Upper lobe of left lung (tissue), 6 donors: Measurements from ENCODE around the gene CACNG5. TPM values are rescaled to one million over a fixed set of nuclear protein-coding genes. Genes with fewer than 3 reads are reported as not detected.

Experiments
- ATAC-seq, 2 donors: fragments of 200-7000 bp; cut with Tn5 transposase; one replicate each; pipeline ENCODE4 v1.9.1; 2022; ENCODE audit warnings: mild to moderate bottlenecking in 2 of 2, moderate library complexity in 2 of 2; ENCODE audit not compliant: low FRiP score in 2 of 2
- DNase-seq, 2 donors: peaks; one replicate each; pipeline ENCODE4 v3.0.0-alpha.2; 2019 to 2020
- H3K27ac ChIP-seq, 4 donors: fragments of 200-600 bp; sonication (generic); one replicate each; pipeline ENCODE4 v1.5.1; 2016 to 2019
- H3K27me3 ChIP-seq, 4 donors: fragments of 200-600 bp; sonication (generic); one replicate each; pipeline ENCODE4 v1.5.1; 2017 to 2019
- H3K36me3 ChIP-seq, 4 donors: fragments of 200-600 bp; sonication (generic); one replicate each; pipeline ENCODE4 v1.5.1; 2016 to 2019
- H3K4me1 ChIP-seq, 4 donors: fragments of 200-600 bp; sonication (generic); one replicate each; pipeline ENCODE4 v1.5.1; 2018 to 2019
- H3K4me3 ChIP-seq, 4 donors: fragments of 200-600 bp; sonication (generic); one replicate each; pipeline ENCODE4 v1.5.1; 2017 to 2019; ENCODE audit warnings: mild to moderate bottlenecking in 2 of 4, moderate library complexity in 1 of 4
- H3K9me3 ChIP-seq, 4 donors: fragments of 200-600 bp; sonication (generic); one replicate each; pipeline ENCODE4 v1.5.1; 2018 to 2019
- CTCF ChIP-seq, 6 experiments: fragments of 450-650 bp in 4 of 6; fragments of 200-600 bp in 2 of 6; sonication (generic) in 2 of 6; IDR thresholded peaks; one replicate each; pipeline ENCODE4 v1.5.1; 2016 to 2019; ENCODE audit warnings: antibody characterized with exemption in 6 of 6
- EP300 ChIP-seq, 4 donors: sonication (generic); formaldehyde crosslinking; IDR thresholded peaks; one replicate each; pipeline ENCODE4 v1.5.1; 2017; ENCODE audit warnings: antibody characterized with exemption in 4 of 4, control low read depth in 2 of 4
- POLR2A ChIP-seq, 4 donors: fragments of 450-650 bp; IDR thresholded peaks; one replicate each; pipeline ENCODE4 v1.5.1; 2016 to 2017; ENCODE audit warnings: antibody characterized with exemption in 4 of 4, mild to moderate bottlenecking in 2 of 4
- POLR2AphosphoS5 ChIP-seq, 2 donors: sonication (generic); formaldehyde crosslinking; IDR thresholded peaks; one replicate each; pipeline ENCODE4 v1.5.1; 2017; ENCODE audit warnings: antibody characterized with exemption in 2 of 2
- WGBS, 2 donors: methylation state at CpG; one replicate each; pipeline ENCODE4 v1.1.5; 2017 to 2018; 5-methylcytosine and 5-hydroxymethylcytosine counted together
- total RNA-seq, 6 donors: library from RNA; depleted of rRNA in 4 of 6; stranded (reverse); fragments of >200 nt in 4 of 6; gene quantifications; one replicate each; pipeline versions ENCODE4 v1.1.0 to v1.2.1, GENCODE V29; 2016 to 2021
- donor health status: DM: no; HTN: no; CAD: no; lungs with moderate emphysema.
- donor health status: DM: no; HTN: yes; CAD: no; lungs with severe emphysema.

CACNG5 gene
- total RNA-seq, 6 donors from 2014 or later = not detected

- no peaks in the 10 kb centered on the region for H3K9me3 ChIP-seq
- no peaks in the 10 kb centered on the region for H3K4me1 ChIP-seq
- ATAC-seq (no peak), DNase-seq (no peak)
- no peak overlapping the region for H3K27ac ChIP-seq
- H3K27me3 ChIP-seq = no peaks in the 10 kb centered on the region
- no peaks in the 10 kb centered on the region for H3K36me3 ChIP-seq
- H3K4me3 ChIP-seq = no peak overlapping the region
- TF ChIP-seq EP300 (IDR thresholded peaks at IDR 0.05) (no peak), CTCF (IDR thresholded peaks at IDR 0.05) (no peak), POLR2AphosphoS5 (IDR thresholded peaks at IDR 0.05) (no peak), POLR2A (IDR thresholded peaks at IDR 0.05) (no peak)
- 90 to 91% methylated on average over 12 of the region's 12 CpGs for WGBS, 2 donors
Observed at GRCh38 chr17:66810951-66811682, 23.8 kb upstream of the CACNG5 start.

- no peak overlapping the region for H3K4me3 ChIP-seq
- H3K4me1 ChIP-seq = no peaks in the 10 kb centered on the region
- H3K27ac ChIP-seq = no peak overlapping the region
- H3K36me3 ChIP-seq = no peaks in the 10 kb centered on the region
- H3K27me3 ChIP-seq = no peaks in the 10 kb centered on the region
- TF ChIP-seq POLR2A (IDR thresholded peaks at IDR 0.05) = no peak
- no peak for TF ChIP-seq POLR2AphosphoS5 (IDR thresholded peaks at IDR 0.05)
- TF ChIP-seq EP300 (IDR thresholded peaks at IDR 0.05) = no peak
- TF ChIP-seq CTCF (IDR thresholded peaks at IDR 0.05) = no peak
- ATAC-seq (no peak), DNase-seq (no peak)
- no peaks in the 10 kb centered on the region for H3K9me3 ChIP-seq
- WGBS, 2 donors = 78 to 84% methylated on average over 9 of the region's 9 CpGs
Observed at GRCh38 chr17:66811683-66812054, 23.2 kb upstream of the CACNG5 start.

GRCh38 chr17:66812571-66812970 is 22.3 kb upstream of the CACNG5 start:
- Histone ChIP-seq H3K36me3 (no peaks in the 10 kb centered on the region), H3K9me3 (peaks cover 0 to 2% (median 0%) of the 10 kb centered on the region in 4 donors), H3K4me3 (no peak overlapping the region), H3K27ac (no peak overlapping the region), H3K4me1 (no peaks in the 10 kb centered on the region), H3K27me3 (no peaks in the 10 kb centered on the region)
- no peak for TF ChIP-seq POLR2AphosphoS5 (IDR thresholded peaks at IDR 0.05)
- TF ChIP-seq CTCF (IDR thresholded peaks at IDR 0.05) = no peak
- TF ChIP-seq EP300 (IDR thresholded peaks at IDR 0.05) = no peak
- TF ChIP-seq POLR2A (IDR thresholded peaks at IDR 0.05) = no peak
- no peak for ATAC-seq
- WGBS, 2 donors = 80 to 89% methylated on average over 5 of the region's 5 CpGs
- DNase-seq = no peak

- Histone ChIP-seq H3K27me3 (no peaks in the 10 kb centered on the region), H3K36me3 (no peaks in the 10 kb centered on the region), H3K4me3 (no peak overlapping the region), H3K9me3 (peaks cover 0 to 5% (median 0%) of the 10 kb centered on the region in 4 donors), H3K27ac (no peak overlapping the region), H3K4me1 (no peaks in the 10 kb centered on the region)
- 58 to 83% methylated on average over 2 of the region's 2 CpGs for WGBS, 2 donors
- no peak for DNase-seq
- no peak for ATAC-seq
- TF ChIP-seq CTCF (IDR thresholded peaks at IDR 0.05) = no peak
- TF ChIP-seq EP300 (IDR thresholded peaks at IDR 0.05) = no peak
- TF ChIP-seq POLR2A (IDR thresholded peaks at IDR 0.05) = no peak
- TF ChIP-seq POLR2AphosphoS5 (IDR thresholded peaks at IDR 0.05) = no peak
Observed at GRCh38 chr17:66813296-66813695, 21.6 kb upstream of the CACNG5 start.

- DNase-seq (no peak), ATAC-seq (no peak)
- WGBS, 2 donors = 90 to 91% methylated on average over 6 of the region's 6 CpGs
- H3K4me3 ChIP-seq = no peak overlapping the region
- peaks cover 0 to 5% (median 0%) of the 10 kb centered on the region in 4 donors for H3K9me3 ChIP-seq
- H3K36me3 ChIP-seq = no peaks in the 10 kb centered on the region
- TF ChIP-seq POLR2AphosphoS5 (IDR thresholded peaks at IDR 0.05) (no peak), POLR2A (IDR thresholded peaks at IDR 0.05) (no peak), EP300 (IDR thresholded peaks at IDR 0.05) (no peak), CTCF (IDR thresholded peaks at IDR 0.05) (no peak)
- no peaks in the 10 kb centered on the region for H3K4me1 ChIP-seq
- no peaks in the 10 kb centered on the region for H3K27me3 ChIP-seq
- no peak overlapping the region for H3K27ac ChIP-seq
Observed at GRCh38 chr17:66814026-66814425, 20.9 kb upstream of the CACNG5 start.
